B cell (primary cell): Measurements from ENCODE around the gene NCBP3.

Experiments used
- CTCF ChIP-seq: fragments of 200-600 bp; IDR thresholded peaks from one replicate; pipeline ENCODE4 v1.8.0; 2022; ENCODE audit warnings: antibody characterized with exemption, mild to moderate bottlenecking
- EZH2 ChIP-seq: IDR thresholded peaks from 2 replicates; pipeline ENCODE4 v1.6.1; 2012; ENCODE audit warnings: borderline replicate concordance, low read depth, mild to moderate bottlenecking, moderate library complexity, low read length; ENCODE audit not compliant: insufficient read depth, poor library complexity, severe bottlenecking

GRCh38 chr17:3759597-3760216 lies 86.3 kb downstream of the NCBP3 start:
- TF ChIP-seq CTCF (no peak), EZH2 (no peak)
